ENCODE measurements around the gene ALMS1. TPM values are rescaled to one million over a fixed set of nuclear protein-coding genes. Genes with fewer than 3 reads are reported as not detected.
A peak's percentile ranks its signal among the peaks of the same experiment; 100 is the strongest.
"Not testable (repeated sequence)": the region's sequence is repeated elsewhere in the genome, so short reads cannot be mapped to it uniquely, and the experiment has no call there.

The ALMS1 gene
- total RNA-seq, 1 donor from 2014 or later = 20.0 TPM

- Mint-ChIP-seq H3K27ac (ENCODE audit: unreplicated experiment) (peak overlapping the region; percentile 67), H3K4me1 (ENCODE audit: low read depth) (peaks cover 24% of the 10 kb centered on the region)
- DNase-seq (ENCODE audit: low spot score) = no peak
These were observed 208.0 kb downstream of the ALMS1 start for GRCh38 chr2:73593680-73594079.

GRCh38 chr2:73594251-73594650 is 208.6 kb downstream of the ALMS1 start:
- no peak for DNase-seq (ENCODE audit: low spot score)
- Mint-ChIP-seq H3K27ac (ENCODE audit: unreplicated experiment) (peak overlapping the region; percentile 67), H3K4me1 (ENCODE audit: low read depth) (peaks cover 24% of the 10 kb centered on the region), H3K9me3 (ENCODE audit: low read depth) (peaks cover 9% of the 10 kb centered on the region), H3K4me3 (ENCODE audit: unreplicated experiment) (no peak overlapping the region), H3K27me3 (ENCODE audit: low read depth) (no peaks in the 10 kb centered on the region), H3K36me3 (ENCODE audit: low read depth) (peaks cover 5% of the 10 kb centered on the region)
- TF ChIP-seq CTCF (IDR thresholded peaks at IDR 0.05) = no peak

More at GRCh38 chr2:73593680-73594079, 208.0 kb downstream of the ALMS1 start:
- Mint-ChIP-seq H3K36me3 (ENCODE audit: low read depth) (peaks cover 4% of the 10 kb centered on the region), H3K4me3 (ENCODE audit: unreplicated experiment) (no peak overlapping the region), H3K27me3 (ENCODE audit: low read depth) (no peaks in the 10 kb centered on the region), H3K9me3 (ENCODE audit: low read depth) (peaks cover 9% of the 10 kb centered on the region)
- TF ChIP-seq CTCF (IDR thresholded peaks at IDR 0.05) = no peak

- TF ChIP-seq CTCF (IDR thresholded peaks at IDR 0.05) = no peak
- H3K27me3 Mint-ChIP-seq (ENCODE audit: low read depth) = no peaks in the 10 kb centered on the region
- peaks cover 29% of the 10 kb centered on the region for H3K36me3 Mint-ChIP-seq (ENCODE audit: low read depth)
- H3K9me3 Mint-ChIP-seq (ENCODE audit: low read depth) = no peaks in the 10 kb centered on the region
- H3K4me3 Mint-ChIP-seq (ENCODE audit: unreplicated experiment) = no peak overlapping the region
- H3K27ac Mint-ChIP-seq (ENCODE audit: unreplicated experiment) = no peak overlapping the region
- H3K4me1 Mint-ChIP-seq (ENCODE audit: low read depth) = peaks cover 4% of the 10 kb centered on the region
- no peak for DNase-seq (ENCODE audit: low spot score)
These were observed 216.1 kb downstream of the ALMS1 start for GRCh38 chr2:73601780-73602179.

- not testable (repeated sequence) for H3K4me1 Mint-ChIP-seq (ENCODE audit: low read depth); H3K9me3 Mint-ChIP-seq (ENCODE audit: low read depth); H3K27me3 Mint-ChIP-seq (ENCODE audit: low read depth); H3K4me3 Mint-ChIP-seq (ENCODE audit: unreplicated experiment); DNase-seq (ENCODE audit: low spot score)
- peaks cover 31% of the 10 kb centered on the region for H3K36me3 Mint-ChIP-seq (ENCODE audit: low read depth)
- peak overlapping the region; percentile 41 for H3K27ac Mint-ChIP-seq (ENCODE audit: unreplicated experiment)
These were observed 217.5 kb downstream of the ALMS1 start for GRCh38 chr2:73603099-73603588.

- not testable (repeated sequence) for H3K27me3 Mint-ChIP-seq (ENCODE audit: low read depth); H3K27ac Mint-ChIP-seq (ENCODE audit: unreplicated experiment); H3K4me3 Mint-ChIP-seq (ENCODE audit: unreplicated experiment); H3K9me3 Mint-ChIP-seq (ENCODE audit: low read depth); H3K4me1 Mint-ChIP-seq (ENCODE audit: low read depth); DNase-seq (ENCODE audit: low spot score)
- peaks cover 34% of the 10 kb centered on the region for H3K36me3 Mint-ChIP-seq (ENCODE audit: low read depth)
These were observed 219.0 kb downstream of the ALMS1 start for GRCh38 chr2:73604589-73604988.

GRCh38 chr2:73610111-73610510 is 224.5 kb downstream of the ALMS1 start:
- Mint-ChIP-seq H3K27me3 (ENCODE audit: low read depth) (no peaks in the 10 kb centered on the region), H3K4me3 (ENCODE audit: unreplicated experiment) (no peak overlapping the region), H3K9me3 (ENCODE audit: low read depth) (no peaks in the 10 kb centered on the region), H3K4me1 (ENCODE audit: low read depth) (no peaks in the 10 kb centered on the region), H3K27ac (ENCODE audit: unreplicated experiment) (no peak overlapping the region), H3K36me3 (ENCODE audit: low read depth) (peaks cover 12% of the 10 kb centered on the region)
- no peak for DNase-seq (ENCODE audit: low spot score)
- no peak for TF ChIP-seq CTCF (IDR thresholded peaks at IDR 0.05)
